GM12891 (cell line): ENCODE results near the gene KIAA1755.
A peak's percentile ranks its signal among the peaks of the same experiment; 100 is the strongest.

Experiments used
- PAX5 ChIP-seq: IDR thresholded peaks from 2 replicates; pipeline ENCODE4 v1.6.1; 2011; ENCODE audit warnings: low read length, moderate library complexity, mild to moderate bottlenecking; ENCODE audit not compliant: insufficient read depth, severe bottlenecking
- POLR2A ChIP-seq: IDR thresholded peaks from 2 replicates; pipeline ENCODE4 v1.6.1; 2011; ENCODE audit warnings: low read depth, low read length, control low read depth

- TF ChIP-seq POLR2A: no peak
- TF ChIP-seq PAX5: peak; percentile 85
Measured at GRCh38 chr20:38181207-38181801, 79.2 kb downstream of the KIAA1755 start.
